Osteocyte (in vitro differentiated cells): ENCODE data around the gene PER3. TPM values are rescaled to one million over a fixed set of nuclear protein-coding genes. Genes with fewer than 3 reads are reported as not detected.

Source experiments
- DNase-seq: peaks from one replicate; pipeline ENCODE4 v3.0.0; 2021; ENCODE audit warnings: mixed read lengths; ENCODE audit not compliant: unreplicated experiment; ENCODE audit errors: extremely low spot score
- H3K27ac Mint-ChIP-seq: one replicate; pipeline ENCODE4 v1.8.0; 2021; ENCODE audit warnings: mild to moderate bottlenecking, mixed read lengths; ENCODE audit not compliant: unreplicated experiment
- H3K27me3 Mint-ChIP-seq: one replicate; pipeline ENCODE4 v1.8.0; 2021; ENCODE audit warnings: mixed read lengths; ENCODE audit not compliant: unreplicated experiment
- H3K36me3 Mint-ChIP-seq: one replicate; pipeline ENCODE4 v1.8.0; 2021; ENCODE audit warnings: mixed read lengths; ENCODE audit not compliant: unreplicated experiment
- H3K4me1 Mint-ChIP-seq: one replicate; pipeline ENCODE4 v1.8.0; 2021; ENCODE audit warnings: mixed read lengths; ENCODE audit not compliant: unreplicated experiment
- H3K4me3 Mint-ChIP-seq: one replicate; pipeline ENCODE4 v1.8.0; 2021; ENCODE audit warnings: mild to moderate bottlenecking, moderate library complexity, mixed read lengths; ENCODE audit not compliant: unreplicated experiment
- H3K9me3 Mint-ChIP-seq: one replicate; pipeline ENCODE4 v1.8.0; 2021; ENCODE audit warnings: mixed read lengths; ENCODE audit not compliant: unreplicated experiment
- total RNA-seq: library from RNA; stranded (reverse); gene quantifications from 2 replicates; pipeline ENCODE4 v1.2.1, GENCODE V29; 2021
- TF ChIP-seq, protein P1 (sequence below): fragments of 200-600 bp; sonication (generic); IDR thresholded peaks from 2 replicates; pipeline ENCODE4 v1.5.0; 2021; ENCODE audit warnings: antibody characterized with exemption, mild to moderate bottlenecking, moderate library complexity

PER3 gene
- total RNA-seq, 1 donor from 2014 or later = 8.8 TPM

GRCh38 chr1:7893529-7894180, 109.6 kb downstream of the PER3 start:
- Mint-ChIP-seq H3K27me3 (peaks cover 18% of the 10 kb centered on the region), H3K27ac (no peak overlapping the region), H3K36me3 (no peaks in the 10 kb centered on the region), H3K4me1 (peaks cover 13% of the 10 kb centered on the region), H3K4me3 (no peak overlapping the region), H3K9me3 (no peaks in the 10 kb centered on the region)
- DNase-seq = no peak
- TF ChIP-seq, protein P1, sequence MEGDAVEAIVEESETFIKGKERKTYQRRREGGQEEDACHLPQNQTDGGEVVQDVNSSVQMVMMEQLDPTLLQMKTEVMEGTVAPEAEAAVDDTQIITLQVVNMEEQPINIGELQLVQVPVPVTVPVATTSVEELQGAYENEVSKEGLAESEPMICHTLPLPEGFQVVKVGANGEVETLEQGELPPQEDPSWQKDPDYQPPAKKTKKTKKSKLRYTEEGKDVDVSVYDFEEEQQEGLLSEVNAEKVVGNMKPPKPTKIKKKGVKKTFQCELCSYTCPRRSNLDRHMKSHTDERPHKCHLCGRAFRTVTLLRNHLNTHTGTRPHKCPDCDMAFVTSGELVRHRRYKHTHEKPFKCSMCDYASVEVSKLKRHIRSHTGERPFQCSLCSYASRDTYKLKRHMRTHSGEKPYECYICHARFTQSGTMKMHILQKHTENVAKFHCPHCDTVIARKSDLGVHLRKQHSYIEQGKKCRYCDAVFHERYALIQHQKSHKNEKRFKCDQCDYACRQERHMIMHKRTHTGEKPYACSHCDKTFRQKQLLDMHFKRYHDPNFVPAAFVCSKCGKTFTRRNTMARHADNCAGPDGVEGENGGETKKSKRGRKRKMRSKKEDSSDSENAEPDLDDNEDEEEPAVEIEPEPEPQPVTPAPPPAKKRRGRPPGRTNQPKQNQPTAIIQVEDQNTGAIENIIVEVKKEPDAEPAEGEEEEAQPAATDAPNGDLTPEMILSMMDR = no peak

Other genes with a start within 250 kb of the PER3 start
- 112 and 116 TPM in 2 replicates for gene VAMP3, start 13.0 kb upstream of the PER3 start, total RNA-seq
- not detected in 2 replicates for gene UTS2, start 68.8 kb downstream of the PER3 start, total RNA-seq
- not detected in 2 replicates for gene TNFRSF9, start 156.5 kb downstream of the PER3 start, total RNA-seq
- 263 and 264 TPM in 2 replicates for gene PARK7, start 177.4 kb downstream of the PER3 start, total RNA-seq
- 84.2 and 96.6 TPM in 2 replicates for gene ERRFI1, start 242.0 kb downstream of the PER3 start, total RNA-seq